Measurements from ENCODE around the gene HMGCLL1.

The HMGCLL1 gene

DNA sequence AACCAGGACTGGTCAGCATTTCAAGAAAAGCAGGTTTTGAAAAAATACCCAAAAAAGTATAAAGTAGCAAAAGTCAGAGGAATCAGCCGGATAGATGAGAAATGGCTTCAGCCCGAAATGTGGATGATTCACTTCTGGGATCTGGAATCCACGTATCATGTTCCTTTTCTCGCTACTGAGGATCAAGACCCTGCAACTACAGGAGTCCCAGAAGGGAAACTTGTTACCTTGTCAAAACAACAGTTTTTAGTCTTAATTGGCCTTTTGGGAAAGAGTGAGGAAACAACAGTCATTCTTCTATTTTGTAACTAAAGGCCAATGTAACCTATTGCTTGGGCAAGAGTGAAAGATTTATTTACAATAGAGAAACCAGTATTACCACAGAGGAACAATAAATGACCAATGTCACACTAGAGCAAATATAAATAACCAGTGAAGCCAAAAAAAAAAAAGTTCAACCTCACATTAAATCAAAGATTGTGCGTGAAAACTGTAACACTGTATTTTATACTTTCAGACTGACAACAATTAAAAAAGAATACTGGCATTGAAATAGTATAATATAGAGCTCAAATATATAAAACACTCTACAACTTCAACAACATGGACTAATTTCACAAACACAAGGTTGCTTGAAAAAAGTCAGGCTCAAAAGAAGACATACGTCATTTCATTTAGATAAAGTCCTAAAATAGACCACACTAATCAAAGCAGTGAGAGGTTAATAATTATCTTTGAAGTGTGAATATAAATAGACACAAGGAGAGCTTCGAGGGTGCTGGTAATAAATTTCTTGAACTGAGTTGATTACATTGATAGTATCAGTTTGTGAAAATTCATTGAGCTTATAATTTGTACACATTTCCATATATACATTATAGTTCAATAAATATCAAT lies 135.5 kb downstream of the HMGCLL1 start:
- H3K4me1 ChIP-seq (ENCODE audit: control insufficient read depth in 1 of 2, insufficient read depth in 2 of 2, low read length in 2 of 2) = no peaks in the 10 kb centered on the region
- no peak overlapping the region for H3K4me3 ChIP-seq (ENCODE audit: low read depth in 1 of 2, low read length in 2 of 2)
- H3K9me3 ChIP-seq (ENCODE audit: control insufficient read depth in 1 of 2, low read length in 2 of 2) = no peaks in the 10 kb centered on the region
- H3K36me3 ChIP-seq (ENCODE audit: control insufficient read depth in 1 of 2, insufficient read depth in 2 of 2, low read length in 2 of 2) = no peaks in the 10 kb centered on the region
- H3K27me3 ChIP-seq (ENCODE audit: low read depth, low read length) = no peaks in the 10 kb centered on the region
- no peak overlapping the region for H3K27ac ChIP-seq (ENCODE audit: low read length)

GRCh38 chr6:55438203-55438602 lies 140.8 kb downstream of the HMGCLL1 start:
- no peaks in the 10 kb centered on the region for H3K4me1 ChIP-seq (ENCODE audit: control insufficient read depth in 1 of 2, insufficient read depth in 2 of 2, low read length in 2 of 2)
- H3K9me3 ChIP-seq (ENCODE audit: control insufficient read depth in 1 of 2, low read length in 2 of 2) = no peaks in the 10 kb centered on the region
- no peak overlapping the region for H3K4me3 ChIP-seq (ENCODE audit: low read depth in 1 of 2, low read length in 2 of 2)

DNA sequence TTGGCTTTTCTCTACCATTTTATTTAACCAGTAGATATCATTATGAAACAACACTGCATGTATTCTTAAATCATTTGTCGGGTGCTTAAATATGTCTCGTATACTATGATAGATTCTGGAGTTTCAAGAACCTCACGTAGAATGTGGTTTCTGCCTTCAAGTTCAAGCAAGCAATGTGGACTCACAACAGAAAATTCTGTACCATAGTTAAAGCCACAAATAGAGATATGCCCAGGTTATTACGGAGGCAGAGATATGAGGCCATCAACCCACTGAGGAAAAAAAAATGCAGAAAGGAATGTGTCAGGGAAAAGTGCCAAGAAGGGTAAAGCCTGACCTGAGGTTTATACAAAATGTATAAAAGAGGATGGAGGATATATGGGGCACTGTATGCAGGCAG lies 141.9 kb downstream of the HMGCLL1 start:
- Histone ChIP-seq H3K9me3 (ENCODE audit: control insufficient read depth in 1 of 2, low read length in 2 of 2) (no peaks in the 10 kb centered on the region), H3K27me3 (ENCODE audit: low read depth, low read length) (no peaks in the 10 kb centered on the region), H3K4me1 (ENCODE audit: control insufficient read depth in 1 of 2, insufficient read depth in 2 of 2, low read length in 2 of 2) (no peaks in the 10 kb centered on the region), H3K27ac (ENCODE audit: low read length) (no peak overlapping the region), H3K36me3 (ENCODE audit: control insufficient read depth in 1 of 2, insufficient read depth in 2 of 2, low read length in 2 of 2) (no peaks in the 10 kb centered on the region), H3K4me3 (ENCODE audit: low read depth in 1 of 2, low read length in 2 of 2) (no peak overlapping the region)

More at GRCh38 chr6:55438203-55438602, 140.8 kb downstream of the HMGCLL1 start:
- Histone ChIP-seq H3K36me3 (ENCODE audit: control insufficient read depth in 1 of 2, insufficient read depth in 2 of 2, low read length in 2 of 2) (no peaks in the 10 kb centered on the region), H3K27ac (ENCODE audit: low read length) (no peak overlapping the region), H3K27me3 (ENCODE audit: low read depth, low read length) (no peaks in the 10 kb centered on the region)

DNA sequence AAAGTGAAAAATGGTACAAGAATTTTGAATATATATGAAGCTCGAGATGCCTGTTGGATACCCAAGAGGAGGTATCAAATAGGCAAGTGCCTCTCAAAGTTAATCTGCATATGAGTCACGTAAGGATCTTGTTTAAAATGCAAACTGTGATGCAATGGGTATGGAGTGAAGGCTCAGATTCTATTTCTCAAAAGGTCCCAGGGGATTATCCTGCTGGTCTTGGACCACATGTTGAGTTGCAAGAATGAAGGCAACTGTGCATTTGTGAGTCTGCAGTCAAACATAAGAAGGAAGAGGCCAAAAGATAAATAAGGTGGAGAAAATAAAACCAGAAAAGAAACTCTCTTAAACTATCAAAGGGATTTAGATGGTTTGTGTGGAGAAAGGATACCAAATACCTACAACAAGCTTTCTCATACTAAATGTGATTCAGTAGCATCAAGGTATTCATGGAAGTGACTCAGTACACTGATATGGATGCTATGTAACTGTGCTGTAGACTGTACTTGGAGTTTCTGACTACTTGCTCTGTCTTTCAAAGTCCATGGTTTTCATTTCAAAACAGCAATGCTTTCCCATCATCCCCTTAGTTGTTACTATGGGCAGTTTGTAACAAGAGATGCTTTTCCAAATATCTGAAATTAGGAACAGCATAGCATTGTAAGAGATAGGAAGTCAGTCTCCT lies 145.4 kb downstream of the HMGCLL1 start:
- no peaks in the 10 kb centered on the region for H3K4me1 ChIP-seq (ENCODE audit: control insufficient read depth in 1 of 2, insufficient read depth in 2 of 2, low read length in 2 of 2)
- no peak overlapping the region for H3K4me3 ChIP-seq (ENCODE audit: low read depth in 1 of 2, low read length in 2 of 2)
- no peak overlapping the region for H3K27ac ChIP-seq (ENCODE audit: low read length)
- no peaks in the 10 kb centered on the region for H3K36me3 ChIP-seq (ENCODE audit: control insufficient read depth in 1 of 2, insufficient read depth in 2 of 2, low read length in 2 of 2)
- H3K9me3 ChIP-seq (ENCODE audit: control insufficient read depth in 1 of 2, low read length in 2 of 2) = no peaks in the 10 kb centered on the region
- no peaks in the 10 kb centered on the region for H3K27me3 ChIP-seq (ENCODE audit: low read depth, low read length)

- Histone ChIP-seq H3K9me3 (ENCODE audit: control insufficient read depth in 1 of 2, low read length in 2 of 2) (no peaks in the 10 kb centered on the region), H3K27me3 (ENCODE audit: low read depth, low read length) (no peaks in the 10 kb centered on the region), H3K36me3 (ENCODE audit: control insufficient read depth in 1 of 2, insufficient read depth in 2 of 2, low read length in 2 of 2) (no peaks in the 10 kb centered on the region), H3K4me1 (ENCODE audit: control insufficient read depth in 1 of 2, insufficient read depth in 2 of 2, low read length in 2 of 2) (no peaks in the 10 kb centered on the region), H3K27ac (ENCODE audit: low read length) (no peak overlapping the region), H3K4me3 (ENCODE audit: low read depth in 1 of 2, low read length in 2 of 2) (no peak overlapping the region)
Measured at GRCh38 chr6:55423933-55424332, 155.1 kb downstream of the HMGCLL1 start.

DNA sequence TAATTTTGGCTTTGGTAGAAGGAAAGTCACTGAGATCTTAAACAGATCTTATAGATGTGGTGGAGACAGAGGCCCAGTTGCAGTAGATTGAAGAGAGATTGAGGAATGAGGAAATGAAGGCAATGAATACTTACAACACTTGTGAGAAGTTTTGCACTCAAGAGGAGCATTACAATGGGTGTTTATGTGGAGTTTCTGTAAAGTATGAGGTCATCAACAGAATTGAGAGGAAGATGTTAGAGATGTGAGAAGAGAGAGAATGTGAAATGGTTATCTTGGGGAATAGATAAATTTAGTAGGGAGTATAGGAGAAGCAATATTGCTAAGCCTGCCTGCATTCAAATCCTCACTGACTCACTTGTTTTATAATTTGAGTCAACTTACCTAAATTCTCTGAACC lies 168.3 kb downstream of the HMGCLL1 start:
- Histone ChIP-seq H3K27me3 (ENCODE audit: low read depth, low read length) (no peaks in the 10 kb centered on the region), H3K9me3 (ENCODE audit: control insufficient read depth in 1 of 2, low read length in 2 of 2) (no peaks in the 10 kb centered on the region), H3K27ac (ENCODE audit: low read length) (no peak overlapping the region), H3K4me3 (ENCODE audit: low read depth in 1 of 2, low read length in 2 of 2) (no peak overlapping the region), H3K4me1 (ENCODE audit: control insufficient read depth in 1 of 2, insufficient read depth in 2 of 2, low read length in 2 of 2) (no peaks in the 10 kb centered on the region), H3K36me3 (ENCODE audit: control insufficient read depth in 1 of 2, insufficient read depth in 2 of 2, low read length in 2 of 2) (no peaks in the 10 kb centered on the region)

DNA sequence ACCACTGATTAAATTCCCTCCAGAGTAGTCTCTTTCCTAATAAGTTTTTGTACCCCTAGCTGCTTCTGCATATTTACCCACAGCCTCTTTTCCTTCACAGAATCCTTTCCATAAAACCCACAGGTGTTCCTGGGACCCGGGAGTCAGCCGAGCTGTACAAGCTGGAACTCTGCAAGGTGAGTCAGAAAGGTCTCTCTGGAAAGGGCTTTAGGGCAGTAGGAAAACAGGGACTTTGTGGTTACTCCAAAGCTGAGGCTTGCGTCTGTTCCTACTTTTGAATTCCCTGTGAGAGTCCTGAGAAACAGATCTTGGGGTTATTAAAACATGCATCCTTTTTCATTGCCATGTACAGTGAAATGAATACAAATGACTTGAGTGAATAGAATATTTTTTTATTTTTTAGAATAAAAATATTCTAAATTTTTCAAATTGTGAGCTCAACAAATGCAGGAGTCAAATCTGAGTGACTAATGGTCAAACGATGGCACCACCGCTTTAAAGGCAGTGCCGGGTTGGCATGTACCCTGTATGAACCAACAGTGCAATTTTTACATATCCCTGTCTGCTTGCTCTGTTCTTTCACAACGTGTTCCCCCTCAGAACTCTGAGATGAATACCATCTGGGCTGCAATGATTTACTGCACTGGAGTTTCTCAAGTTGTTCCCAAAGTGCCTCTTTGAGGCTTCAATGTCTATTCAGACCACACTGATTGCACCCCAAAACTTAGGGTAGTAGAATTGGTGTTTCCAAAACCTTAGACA lies 173.3 kb downstream of the HMGCLL1 start:
- Histone ChIP-seq H3K36me3 (ENCODE audit: control insufficient read depth in 1 of 2, insufficient read depth in 2 of 2, low read length in 2 of 2) (no peaks in the 10 kb centered on the region), H3K27me3 (ENCODE audit: low read depth, low read length) (no peaks in the 10 kb centered on the region), H3K4me3 (ENCODE audit: low read depth in 1 of 2, low read length in 2 of 2) (no peak overlapping the region), H3K4me1 (ENCODE audit: control insufficient read depth in 1 of 2, insufficient read depth in 2 of 2, low read length in 2 of 2) (no peaks in the 10 kb centered on the region), H3K9me3 (ENCODE audit: control insufficient read depth in 1 of 2, low read length in 2 of 2) (no peaks in the 10 kb centered on the region), H3K27ac (ENCODE audit: low read length) (no peak overlapping the region)

- H3K36me3 ChIP-seq (ENCODE audit: control insufficient read depth in 1 of 2, insufficient read depth in 2 of 2, low read length in 2 of 2) = no peaks in the 10 kb centered on the region
- H3K27me3 ChIP-seq (ENCODE audit: low read depth, low read length) = no peaks in the 10 kb centered on the region
- H3K4me3 ChIP-seq (ENCODE audit: low read depth in 1 of 2, low read length in 2 of 2) = no peak overlapping the region
- H3K27ac ChIP-seq (ENCODE audit: low read length) = no peak overlapping the region
- H3K4me1 ChIP-seq (ENCODE audit: control insufficient read depth in 1 of 2, insufficient read depth in 2 of 2, low read length in 2 of 2) = peaks cover 0 to 5% of the 10 kb centered on the region in 2 donors
- no peaks in the 10 kb centered on the region for H3K9me3 ChIP-seq (ENCODE audit: control insufficient read depth in 1 of 2, low read length in 2 of 2)
Measured at GRCh38 chr6:55399351-55399750, 179.6 kb downstream of the HMGCLL1 start.

GRCh38 chr6:55397986-55398385 lies 181.0 kb downstream of the HMGCLL1 start:
- Histone ChIP-seq H3K36me3 (ENCODE audit: control insufficient read depth in 1 of 2, insufficient read depth in 2 of 2, low read length in 2 of 2) (no peaks in the 10 kb centered on the region), H3K4me3 (ENCODE audit: low read depth in 1 of 2, low read length in 2 of 2) (no peak overlapping the region), H3K4me1 (ENCODE audit: control insufficient read depth in 1 of 2, insufficient read depth in 2 of 2, low read length in 2 of 2) (peaks cover 0 to 5% of the 10 kb centered on the region in 2 donors), H3K9me3 (ENCODE audit: control insufficient read depth in 1 of 2, low read length in 2 of 2) (no peaks in the 10 kb centered on the region), H3K27me3 (ENCODE audit: low read depth, low read length) (no peaks in the 10 kb centered on the region), H3K27ac (ENCODE audit: low read length) (no peak overlapping the region)

GRCh38 chr6:55395871-55396270 lies 183.1 kb downstream of the HMGCLL1 start:
- no peaks in the 10 kb centered on the region for H3K9me3 ChIP-seq (ENCODE audit: control insufficient read depth in 1 of 2, low read length in 2 of 2)
- no peak overlapping the region for H3K4me3 ChIP-seq (ENCODE audit: low read depth in 1 of 2, low read length in 2 of 2)
- H3K27me3 ChIP-seq (ENCODE audit: low read depth, low read length) = no peaks in the 10 kb centered on the region
- H3K36me3 ChIP-seq (ENCODE audit: control insufficient read depth in 1 of 2, insufficient read depth in 2 of 2, low read length in 2 of 2) = no peaks in the 10 kb centered on the region
- H3K27ac ChIP-seq (ENCODE audit: low read length) = no peak overlapping the region
- H3K4me1 ChIP-seq (ENCODE audit: control insufficient read depth in 1 of 2, insufficient read depth in 2 of 2, low read length in 2 of 2) = peaks cover 0 to 5% of the 10 kb centered on the region in 2 donors

- Histone ChIP-seq H3K4me3 (ENCODE audit: low read depth in 1 of 2, low read length in 2 of 2) (no peak overlapping the region), H3K9me3 (ENCODE audit: control insufficient read depth in 1 of 2, low read length in 2 of 2) (no peaks in the 10 kb centered on the region), H3K36me3 (ENCODE audit: control insufficient read depth in 1 of 2, insufficient read depth in 2 of 2, low read length in 2 of 2) (no peaks in the 10 kb centered on the region), H3K27ac (ENCODE audit: low read length) (no peak overlapping the region), H3K27me3 (ENCODE audit: low read depth, low read length) (no peaks in the 10 kb centered on the region), H3K4me1 (ENCODE audit: control insufficient read depth in 1 of 2, insufficient read depth in 2 of 2, low read length in 2 of 2) (no peaks in the 10 kb centered on the region)
Measured at GRCh38 chr6:55388211-55388610, 190.8 kb downstream of the HMGCLL1 start.

Measured in muscle layer of duodenum (tissue), 2 donors.